ENCODE data around the gene PSMD6. TPM values are rescaled to one million over a fixed set of nuclear protein-coding genes. Genes with fewer than 3 reads are reported as not detected.
A peak's percentile ranks its signal among the peaks of the same experiment; 100 is the strongest.

The PSMD6 gene
- total and polyA plus RNA-seq, 10 of the 15 experiments (the other 5 are each of a cell fraction or from before 2014, with no cell fraction given): 68.7 to 199 (median 106) TPM

GRCh38 chr3:64009528-64009927 is 13.8 kb downstream of the PSMD6 start (continued):
- no peak for TF ChIP-seq JUND (IDR thresholded peaks at IDR 0.05; ENCODE audit: low read depth, low read length)

DNA sequence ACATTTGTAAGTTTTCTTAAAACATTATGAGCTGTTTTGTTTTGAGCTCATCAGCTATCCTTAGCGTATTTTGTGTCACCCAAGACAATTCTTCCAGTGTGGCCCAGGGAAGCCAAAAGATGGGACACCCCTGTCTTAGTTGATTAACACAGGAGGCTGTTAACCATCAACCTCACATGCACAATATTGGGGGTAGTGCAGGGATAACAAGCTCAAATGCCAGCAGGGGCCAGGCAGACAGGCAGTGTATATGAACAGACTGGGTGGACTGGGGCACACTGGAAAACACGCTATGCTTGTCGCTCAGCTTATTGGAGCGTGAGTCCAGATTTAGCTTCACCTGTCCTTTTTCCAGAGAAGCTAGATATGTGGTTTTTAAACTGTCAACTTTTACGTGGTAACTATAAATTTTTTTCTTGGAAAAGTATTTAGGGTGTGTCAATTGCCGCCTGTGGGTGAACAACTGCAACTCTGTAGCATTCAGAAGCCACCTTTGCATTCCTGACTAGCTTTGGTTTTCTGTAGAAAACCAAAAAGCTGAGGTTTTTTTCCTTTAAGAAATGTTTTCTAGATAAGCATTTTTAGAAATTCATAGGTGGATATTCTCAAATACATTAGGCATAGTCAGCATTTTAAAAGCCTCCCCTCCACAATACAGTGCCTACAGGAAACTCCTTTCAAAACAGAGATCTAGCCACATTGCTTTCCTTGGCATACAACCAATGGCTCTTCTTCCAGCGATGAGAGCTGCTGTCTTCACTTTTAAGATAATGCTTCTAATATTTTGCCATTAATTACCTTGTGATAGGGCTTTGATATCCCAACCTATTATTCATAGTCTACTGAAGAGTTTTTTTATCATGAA is 14.6 kb downstream of the PSMD6 start:
- 51% methylated on average over 7 of the region's 7 CpGs for WGBS (ENCODE audit: insufficient coverage, insufficient replicate concordance, low lambda C conversion rate, missing lambda C conversion rate)
- in situ Hi-C loops (cut with MboI) (no loop called here), intact Hi-C loops (cut with micrococcal nuclease; ENCODE audit: unreplicated experiment) (no loop called here)
- BruUV-seq (replicated peaks): no TSS peak
- Histone ChIP-seq H3K4me1 (ENCODE audit: control insufficient read depth, insufficient read depth, low read length) (peaks cover 6% of the 10 kb centered on the region), H3K27me3 (replicated peaks in 1 of 2; ENCODE audit: control insufficient read depth in 2 of 2, insufficient read depth in 2 of 2, low read length in 1 of 2) (no peaks in the 10 kb centered on the region), H3K4me2 (ENCODE audit: control insufficient read depth, insufficient read depth) (0 out of 2 replicates have a peak overlapping the region, but pooled peaks have one; percentile 18), H3K79me2 (ENCODE audit: control insufficient read depth, insufficient read depth, low read length) (no peaks in the 10 kb centered on the region), H3K36me3 (ENCODE audit: control insufficient read depth in 2 of 2, insufficient read depth in 2 of 2, low read length in 1 of 2) (peaks cover 11 to 42% of the 10 kb centered on the region in 2 experiments), H3K4me3 (no peak overlapping the region), H4K20me1 (ENCODE audit: control insufficient read depth, insufficient read depth) (no peaks in the 10 kb centered on the region), H3K9me3 (replicated peaks; ENCODE audit: control insufficient read depth, insufficient read depth, low read length) (no peaks in the 10 kb centered on the region), H3K9ac (ENCODE audit: control insufficient read depth, insufficient read depth, low read length) (no peak overlapping the region), H3K27ac (ENCODE audit: control insufficient read depth, insufficient read depth) (peak overlapping the region; percentile 32; the same call in 1 of the 2 replicates), H2AFZ (ENCODE audit: control insufficient read depth, low read depth, low read length) (no peak overlapping the region)
- ChIA-PET RAD21 (ENCODE audit: unreplicated experiment) (interaction anchor here (0.9 to 2.1 kb wide), 3 partner anchors 14 to 47 kb away, joined by 3 to 7 read pairs (median 5); no protein-coding TSS in a partner anchor), POLR2A (interaction anchor here (0.8 kb wide), 1 partner anchor 16 kb away, joined by 3 read pairs; no protein-coding TSS in a partner anchor), CTCF (interaction anchor here (0.8 to 4.5 kb wide), 14 partner anchors 9 to 659 kb away, joined by 3 to 36 read pairs (median 5); partner anchors contain the start of gene PSMD6), SMC1A (ENCODE audit: uncharacterized antibody, unreplicated experiment) (interaction anchor here (0.6 to 2.3 kb wide), 15 partner anchors 9 to 475 kb away, joined by 3 to 11 read pairs (median 5); partner anchors contain the start of gene PSMD6)
- DNase-seq (ENCODE audit: low read depth, low spot score) (no peak), ATAC-seq (peak; percentile 37; the same call in 2 of the 3 replicates), FAIRE-seq (no peak)
- TF ChIP-seq, protein P1, sequence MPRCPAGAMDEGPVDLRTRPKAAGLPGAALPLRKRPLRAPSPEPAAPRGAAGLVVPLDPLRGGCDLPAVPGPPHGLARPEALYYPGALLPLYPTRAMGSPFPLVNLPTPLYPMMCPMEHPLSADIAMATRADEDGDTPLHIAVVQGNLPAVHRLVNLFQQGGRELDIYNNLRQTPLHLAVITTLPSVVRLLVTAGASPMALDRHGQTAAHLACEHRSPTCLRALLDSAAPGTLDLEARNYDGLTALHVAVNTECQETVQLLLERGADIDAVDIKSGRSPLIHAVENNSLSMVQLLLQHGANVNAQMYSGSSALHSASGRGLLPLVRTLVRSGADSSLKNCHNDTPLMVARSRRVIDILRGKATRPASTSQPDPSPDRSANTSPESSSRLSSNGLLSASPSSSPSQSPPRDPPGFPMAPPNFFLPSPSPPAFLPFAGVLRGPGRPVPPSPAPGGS (IDR thresholded peaks at IDR 0.05; ENCODE audit: borderline replicate concordance, insufficient read depth, low read depth, low read length, poor library complexity, severe bottlenecking): no peak
- TF ChIP-seq RB1 (IDR thresholded peaks at IDR 0.05; ENCODE audit: borderline replicate concordance) (no peak), POLR2AphosphoS5 (IDR thresholded peaks at IDR 0.05; ENCODE audit: low read length) (peak; percentile 33; the same call in 1 of the 2 replicates), ETV6 (conservative IDR thresholded peaks at IDR 0.05 in 1 of 2, IDR thresholded peaks at IDR 0.05 in 1 of 2; ENCODE audit: borderline replicate concordance in 1 of 2, low read depth in 1 of 2) (0 out of 4 replicates have a peak, but pooled peaks of 1 of the 2 experiments have one; percentile 11), POLR2A (IDR thresholded peaks at IDR 0.05; ENCODE audit: low read depth, low read length) (peak; percentile 40; the same call in 1 of the 2 replicates)
